GM19395 (cell line): ENCODE measurements around the gene GLI3.

Source experiments
- ATAC-seq: cut with Tn5 transposase; IDR thresholded peaks from one replicate; pipeline ENCODE4 v1.9.1; 2021; ENCODE audit warnings: mild to moderate bottlenecking, moderate library complexity; ENCODE audit not compliant: unreplicated experiment

The GLI3 gene

DNA sequence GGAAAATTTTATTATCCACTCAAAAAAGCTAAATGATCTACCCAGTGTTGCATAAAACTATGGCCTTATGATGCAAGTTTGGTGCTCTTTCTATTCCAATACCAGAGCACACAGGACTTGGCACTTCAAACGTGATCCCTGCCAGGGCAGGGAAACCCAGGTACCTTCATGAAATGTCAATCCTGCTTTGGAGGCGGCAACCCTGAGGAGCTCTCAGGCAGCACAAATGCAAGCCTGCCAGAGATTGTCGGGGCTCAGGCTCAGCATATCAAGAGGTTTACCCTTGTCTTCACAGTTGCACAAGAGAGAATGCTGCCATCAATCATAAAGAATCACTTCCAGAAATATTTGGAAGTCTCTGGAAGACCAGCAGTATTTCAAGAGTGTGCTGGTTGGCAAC lies 151.5 kb downstream of the GLI3 start:
- no peak for ATAC-seq

DNA sequence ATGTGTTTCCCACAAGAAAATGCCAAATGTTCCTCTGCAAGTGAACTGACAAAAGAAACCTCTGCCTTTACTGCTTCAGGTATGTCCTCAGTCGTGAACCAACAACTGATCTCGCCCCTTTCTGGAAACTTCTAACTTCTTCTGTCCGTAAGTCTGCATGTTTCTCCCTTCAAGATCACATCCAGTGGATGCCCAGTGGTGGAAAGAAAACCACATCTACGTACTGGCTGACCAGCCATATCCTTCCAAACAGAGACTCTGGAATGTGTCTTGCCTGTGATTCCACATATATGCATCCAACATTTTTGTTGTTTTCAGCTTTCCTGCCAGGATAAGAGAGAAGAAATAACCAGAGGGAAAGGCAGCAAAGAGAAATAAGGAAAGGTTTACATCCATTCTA lies 152.7 kb downstream of the GLI3 start:
- ATAC-seq = no peak

DNA sequence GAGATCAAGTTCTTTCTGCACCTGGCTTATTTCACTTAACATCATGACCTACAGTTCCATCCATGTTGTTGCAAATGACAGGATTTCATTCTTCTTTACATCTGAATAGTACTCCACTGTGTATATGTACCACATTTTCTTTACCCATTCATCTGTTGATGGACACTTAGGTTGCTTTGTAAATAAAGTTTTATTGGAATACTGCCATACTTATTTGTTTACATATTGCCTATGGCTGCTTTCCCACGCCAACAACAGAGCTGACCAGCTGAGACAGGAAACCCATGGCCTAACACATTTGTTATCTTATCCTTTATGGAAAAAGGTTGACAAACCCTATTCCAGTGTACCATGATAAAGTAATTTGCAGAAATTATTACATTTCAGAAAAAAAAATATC lies 153.7 kb downstream of the GLI3 start:
- ATAC-seq = no peak

DNA sequence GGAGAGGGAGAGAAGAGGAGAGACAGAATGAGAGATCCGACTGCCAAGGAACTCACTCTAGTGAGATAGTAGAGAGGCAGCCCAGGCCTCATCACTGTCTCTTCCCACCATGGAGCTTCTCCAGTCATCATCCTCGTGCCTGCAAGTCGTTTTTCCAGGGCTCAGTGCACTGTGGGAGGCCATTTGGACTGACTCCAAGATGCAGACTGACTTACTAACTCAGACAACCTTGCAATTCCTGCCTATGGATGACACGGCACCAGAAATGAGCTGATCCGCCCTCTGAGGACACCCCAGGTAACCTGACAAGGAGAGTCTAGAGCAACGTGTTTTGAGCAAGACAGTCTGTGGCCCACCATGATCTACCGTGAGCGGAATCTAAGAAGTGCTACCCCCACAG lies 154.9 kb downstream of the GLI3 start:
- ATAC-seq = no peak

DNA sequence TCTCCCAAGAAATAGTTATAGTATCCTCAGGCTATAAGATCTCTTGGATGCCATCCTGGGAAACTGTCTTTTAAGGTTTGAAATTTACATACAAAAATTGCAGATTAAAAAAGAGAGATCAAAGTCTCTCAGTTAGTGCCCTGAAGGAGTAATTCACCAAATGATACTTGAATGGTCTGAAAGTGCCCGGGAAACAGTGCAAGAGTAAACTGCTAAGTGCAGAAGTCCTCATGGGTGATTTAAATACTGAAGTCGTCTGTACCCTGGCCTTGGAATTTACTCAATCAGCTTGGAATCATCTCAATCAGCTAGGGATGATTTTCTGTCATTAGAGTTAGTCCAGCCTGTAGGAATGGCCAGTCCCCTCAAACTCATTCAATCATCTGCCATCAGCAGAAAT lies 155.3 kb downstream of the GLI3 start:
- no peak for ATAC-seq

DNA sequence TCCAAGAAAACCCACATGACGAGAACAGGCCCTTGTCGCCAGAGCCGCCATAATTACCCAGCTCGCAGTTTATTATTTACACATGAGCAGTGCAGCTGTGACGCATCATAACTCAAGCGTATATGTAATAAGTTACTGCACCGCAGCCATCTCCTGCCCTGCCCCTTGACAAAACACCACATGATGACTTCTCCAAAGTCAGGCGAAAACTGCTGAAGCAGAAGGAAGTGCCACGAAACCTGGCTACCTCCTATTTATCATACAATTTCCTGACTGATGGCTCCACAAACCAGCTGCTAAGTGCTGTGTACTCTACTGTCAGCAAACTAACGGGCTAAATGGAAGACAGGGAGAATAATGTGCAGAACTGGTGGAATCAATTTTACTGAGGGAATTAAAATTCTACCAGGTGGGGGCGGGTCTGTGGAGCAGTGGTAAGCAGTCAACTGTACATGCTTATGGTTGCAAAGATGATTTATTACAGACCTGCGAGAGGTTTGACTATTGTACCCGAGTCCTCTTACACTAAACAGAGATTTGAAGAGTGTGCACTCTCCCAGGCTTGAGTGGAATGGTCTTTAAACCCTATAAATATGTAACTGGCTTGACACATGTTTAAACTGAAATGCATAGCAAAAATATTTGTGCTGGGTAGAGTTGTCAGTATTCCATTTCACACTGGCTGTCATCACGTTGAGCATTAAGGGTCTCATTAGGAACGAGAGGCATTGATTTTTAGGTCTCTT lies 156.0 kb downstream of the GLI3 start:
- ATAC-seq = no peak

DNA sequence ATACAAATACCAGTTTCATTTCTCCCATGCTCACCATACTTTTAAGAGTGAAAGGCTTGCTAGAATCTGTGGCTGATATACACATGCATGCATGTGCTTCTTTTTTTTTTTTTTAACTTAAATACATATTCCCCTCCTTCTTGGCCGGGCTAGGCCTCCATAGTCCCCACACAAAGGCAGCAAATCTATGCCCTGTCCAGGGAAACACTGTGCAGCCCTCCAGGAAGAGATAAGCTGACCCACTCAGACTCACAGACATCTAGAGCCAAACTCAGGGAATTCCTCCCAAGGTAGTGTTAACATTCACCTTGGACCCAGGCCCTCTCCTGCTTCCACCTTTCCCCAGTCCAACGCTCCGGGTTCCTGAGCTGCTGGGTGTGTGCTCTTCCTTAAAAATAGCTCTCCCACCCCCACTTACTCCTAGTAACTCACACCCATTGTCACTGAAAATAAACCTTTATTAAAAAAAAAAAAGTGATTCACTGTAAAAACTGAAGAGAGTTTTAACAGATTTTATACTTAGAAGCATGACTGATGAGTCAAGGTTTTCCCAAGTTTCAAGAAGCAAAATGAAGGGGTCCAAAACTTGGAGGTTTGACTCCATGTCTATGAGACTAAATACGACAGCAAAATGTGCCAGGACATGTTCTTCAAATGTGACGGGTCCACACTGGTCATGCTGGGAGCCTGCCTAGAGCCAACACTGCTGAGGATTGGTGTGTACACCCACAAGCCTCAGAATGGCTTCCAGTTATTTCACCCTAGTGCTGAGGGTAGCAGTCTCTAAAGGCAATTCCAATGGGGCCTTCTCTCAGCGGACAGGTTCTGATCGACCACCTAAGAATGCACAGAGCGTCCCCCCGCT lies 159.5 kb downstream of the GLI3 start:
- no peak for ATAC-seq

DNA sequence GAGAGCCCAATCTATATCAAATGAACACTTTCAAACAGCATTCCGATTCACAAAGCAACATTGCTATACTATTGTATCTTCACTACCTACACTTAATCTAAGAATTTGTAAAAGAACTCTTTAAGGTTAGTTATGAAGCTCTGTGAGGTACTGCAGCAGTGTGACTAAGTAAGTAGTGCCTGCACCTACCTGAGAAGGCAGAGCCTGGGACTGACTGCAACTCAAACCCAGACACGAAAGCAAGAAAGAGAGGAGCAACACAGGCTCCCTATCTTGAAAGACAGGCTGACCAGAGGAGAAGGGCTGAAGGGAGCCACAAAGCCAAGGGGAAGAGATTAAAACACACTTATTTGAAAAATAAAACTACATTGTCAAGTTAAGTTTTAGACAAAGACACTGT lies 160.1 kb downstream of the GLI3 start:
- no peak for ATAC-seq

DNA sequence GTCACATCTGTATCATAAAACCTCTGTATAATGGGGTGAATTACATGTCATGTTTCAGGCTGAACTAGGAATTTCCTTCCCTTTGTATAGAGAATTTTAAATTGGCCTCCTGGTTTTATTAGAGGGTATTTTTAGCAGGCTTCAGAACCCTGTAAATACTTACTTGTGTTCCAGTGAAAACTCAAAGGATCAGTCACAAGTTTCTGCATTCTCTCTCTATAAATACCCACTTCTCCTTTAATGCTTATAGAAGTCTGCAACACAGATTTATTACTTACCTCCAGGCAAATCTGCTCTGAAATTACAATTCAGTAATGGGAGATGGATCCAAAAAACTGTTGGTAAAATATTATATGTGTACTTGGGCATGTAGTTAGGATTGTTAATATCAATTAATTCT lies 161.6 kb downstream of the GLI3 start:
- no peak for ATAC-seq

DNA sequence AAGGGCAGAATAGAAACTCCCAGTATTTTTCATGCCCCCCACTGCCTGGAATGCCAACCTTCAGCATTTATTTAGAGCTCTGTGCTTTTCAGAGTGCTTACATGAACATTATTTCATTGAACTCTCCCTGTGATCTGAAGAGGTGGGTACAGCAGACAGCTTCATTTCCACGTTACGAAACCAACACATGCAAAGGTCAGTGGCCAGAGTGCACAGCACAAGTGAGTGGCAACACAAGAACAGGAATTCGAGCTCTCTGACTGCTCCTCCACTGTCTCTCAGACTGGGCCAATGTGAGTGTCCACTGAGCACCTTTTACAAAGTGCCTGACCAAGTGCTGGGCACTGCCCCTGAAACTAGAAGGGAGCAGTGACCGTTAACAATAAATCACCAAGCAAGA lies 162.9 kb downstream of the GLI3 start:
- ATAC-seq = no peak

DNA sequence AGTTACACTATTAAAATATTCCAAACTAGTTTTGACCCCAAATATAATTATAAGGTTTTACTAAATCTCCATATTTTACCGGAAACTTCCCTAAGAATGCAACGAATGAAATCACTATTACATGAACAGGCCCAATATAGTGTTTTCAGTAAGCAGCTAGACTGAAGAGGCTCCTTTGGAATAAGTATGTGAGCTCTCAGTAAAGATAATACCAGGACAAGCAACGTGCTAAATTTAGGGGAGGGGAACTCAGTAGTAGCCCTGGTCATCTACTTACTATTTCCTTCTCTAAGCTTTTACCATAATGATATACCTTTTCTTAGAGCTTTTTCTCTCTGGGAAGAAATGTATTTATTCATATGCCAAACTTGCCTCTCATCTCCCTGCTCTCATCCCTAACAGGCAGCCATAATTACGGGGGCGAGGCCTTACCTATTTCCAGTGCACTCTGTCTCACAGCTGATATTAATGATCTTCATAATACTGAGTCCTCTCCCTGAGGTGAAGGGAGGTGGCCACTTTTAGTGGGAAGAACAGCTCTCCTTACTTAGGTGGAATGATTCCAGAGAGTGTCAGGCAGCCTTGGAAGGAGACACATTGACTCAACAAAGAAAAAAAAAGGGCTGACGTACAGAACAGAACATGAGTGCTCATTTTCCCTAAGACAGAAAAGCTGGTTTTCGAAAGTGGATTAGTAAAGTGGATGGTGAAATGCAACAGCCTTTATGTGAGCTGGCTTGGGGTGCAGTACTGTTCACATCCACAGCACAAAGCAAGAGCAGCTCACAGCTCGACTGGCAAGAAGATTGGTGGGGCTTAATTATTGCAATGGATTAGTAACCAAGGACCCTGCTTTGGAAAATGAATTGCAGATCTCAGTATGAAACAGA lies 165.4 kb downstream of the GLI3 start:
- no peak for ATAC-seq

DNA sequence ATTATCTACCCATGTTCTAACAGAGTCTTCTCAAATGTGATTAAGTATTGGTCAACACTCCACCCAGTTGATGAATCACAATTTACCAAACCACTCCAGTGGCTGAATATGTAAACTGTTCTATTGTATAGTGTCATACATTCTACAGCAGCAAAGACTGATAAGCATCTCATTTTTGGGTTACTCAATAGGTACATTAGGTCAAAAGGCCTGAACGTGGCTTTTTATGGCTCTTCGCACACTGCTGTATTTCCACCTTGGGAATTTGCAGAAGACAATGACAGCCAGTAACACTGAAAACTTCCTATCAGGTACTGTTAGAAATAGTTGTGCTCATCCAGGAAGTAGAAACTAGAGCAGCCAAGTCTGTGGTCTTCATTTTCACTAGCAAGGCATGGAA lies 166.9 kb downstream of the GLI3 start:
- no peak for ATAC-seq

DNA sequence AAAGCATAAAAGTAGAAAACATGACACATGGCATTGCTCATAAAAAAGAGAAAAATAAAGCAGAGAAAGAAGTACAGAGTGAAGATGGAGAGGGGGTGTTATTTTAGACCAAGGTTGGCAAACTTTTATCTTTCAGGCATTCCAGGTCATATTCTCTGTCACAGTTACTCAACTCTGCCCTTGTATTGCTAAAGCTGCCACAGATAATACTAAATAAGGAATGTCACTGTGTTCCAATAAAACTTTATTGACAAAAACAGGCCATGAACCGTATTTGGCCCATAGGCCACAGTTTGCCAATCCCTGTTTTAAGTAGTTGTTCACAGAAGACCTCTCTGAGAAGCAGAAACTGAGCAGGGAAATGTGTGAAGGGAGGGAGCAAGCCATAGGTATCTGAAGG lies 167.4 kb downstream of the GLI3 start:
- no peak for ATAC-seq

DNA sequence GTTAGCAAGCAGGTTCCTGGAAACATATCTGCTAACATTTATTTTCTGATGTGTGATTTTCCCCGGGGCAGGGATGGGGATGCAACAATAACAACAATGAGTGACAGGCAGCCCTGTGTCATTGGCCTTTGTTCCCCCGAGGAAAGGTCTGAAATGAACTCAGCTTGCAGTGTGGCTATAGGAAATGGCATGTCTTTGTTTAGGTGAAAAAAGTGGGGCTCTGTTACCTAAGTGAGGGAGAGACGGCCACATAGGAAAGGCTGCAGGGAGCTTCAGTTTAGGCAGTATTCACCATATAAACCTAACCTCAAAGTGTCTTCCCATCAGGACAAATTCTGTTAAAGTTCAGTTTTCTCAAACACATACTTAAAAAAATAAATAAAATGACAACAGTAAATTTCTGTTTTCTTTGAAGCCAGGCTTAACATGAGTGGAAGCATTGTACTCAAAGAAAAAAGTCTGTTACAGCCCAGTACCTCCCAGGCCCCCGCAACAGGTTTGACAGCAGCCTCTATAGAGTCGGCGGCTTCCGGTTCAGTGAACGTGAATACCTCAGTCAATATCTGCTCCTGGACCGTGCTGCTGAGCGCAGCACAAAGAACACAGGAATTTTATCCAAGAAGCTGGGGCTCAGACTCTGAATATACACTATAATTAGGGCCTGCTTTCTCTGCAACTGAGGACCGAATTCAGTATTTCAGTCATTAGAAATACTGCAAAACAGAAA lies 168.3 kb downstream of the GLI3 start:
- ATAC-seq = no peak

DNA sequence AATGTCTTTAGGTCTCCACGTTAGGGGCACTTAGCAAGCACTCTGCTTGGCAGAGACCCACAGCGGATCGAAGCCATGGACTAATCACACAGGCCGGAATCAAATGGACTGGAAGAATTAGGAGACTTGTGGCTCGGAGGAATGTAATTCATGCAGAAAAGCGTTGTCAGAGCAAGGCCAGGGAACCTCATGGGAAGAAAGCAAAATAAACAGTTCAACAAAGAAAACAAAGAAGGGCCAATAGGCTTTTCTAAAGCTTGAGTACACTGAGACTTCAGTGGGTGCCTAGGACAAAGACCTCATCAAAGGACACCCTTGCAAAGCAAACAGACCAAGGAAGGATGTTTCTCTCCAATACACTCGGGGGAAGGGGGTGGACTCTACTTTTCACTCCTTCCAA lies 171.1 kb downstream of the GLI3 start:
- no peak for ATAC-seq

DNA sequence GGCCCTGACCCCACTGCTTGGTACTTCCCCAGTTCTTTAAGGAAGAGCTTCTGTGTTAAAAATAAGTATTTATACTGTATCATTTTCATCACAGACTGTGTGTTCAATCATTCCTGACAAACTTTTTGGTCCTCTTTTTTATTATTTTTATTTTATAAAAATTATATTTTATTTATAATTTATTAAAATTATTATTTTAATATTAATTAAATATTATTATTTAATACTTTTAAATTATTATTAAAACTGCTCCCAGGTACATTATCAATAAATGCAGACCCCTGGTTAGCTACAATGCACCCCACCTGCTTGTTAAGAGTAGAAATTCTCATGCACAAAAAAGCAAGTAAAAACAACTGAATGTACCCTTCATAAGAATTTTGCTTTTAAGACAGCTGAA lies 172.0 kb downstream of the GLI3 start:
- no peak for ATAC-seq

DNA sequence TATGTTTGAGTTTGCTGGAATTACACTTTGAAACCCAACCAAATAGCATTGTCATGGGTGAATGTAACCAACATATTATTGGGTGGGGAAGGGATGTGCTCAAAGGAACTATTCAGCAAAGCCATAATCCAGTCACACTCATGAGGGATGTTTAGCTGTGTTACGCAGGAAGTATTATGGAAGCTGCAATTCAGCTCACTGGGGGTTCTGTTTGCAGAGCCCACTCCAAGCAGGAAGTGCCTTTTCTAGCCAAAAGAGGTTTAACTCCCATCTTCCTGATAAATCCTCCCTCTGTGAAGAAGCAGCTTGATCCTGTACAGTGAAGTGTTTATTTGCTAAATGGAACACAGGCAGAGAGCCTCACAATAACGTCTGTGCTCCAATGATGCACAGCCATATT lies 172.5 kb downstream of the GLI3 start:
- ATAC-seq = no peak

DNA sequence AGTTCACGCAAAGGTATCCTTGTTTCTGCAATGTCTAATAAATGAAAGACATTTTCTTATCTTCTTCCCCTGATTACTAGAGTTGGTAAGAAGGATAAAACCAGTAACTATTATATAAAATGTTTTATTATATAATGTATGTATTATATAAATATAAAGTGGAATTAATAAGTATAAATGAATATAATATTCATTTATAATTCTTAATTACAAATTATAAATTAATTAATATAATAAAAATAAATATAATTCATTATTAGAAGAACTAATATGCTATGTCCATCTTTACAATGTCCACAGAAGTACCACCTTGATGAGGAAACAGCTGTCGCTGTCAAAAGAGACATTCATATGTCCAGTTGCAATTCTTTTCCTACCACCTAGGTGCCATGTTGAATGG lies 177.7 kb downstream of the GLI3 start:
- no peak for ATAC-seq

DNA sequence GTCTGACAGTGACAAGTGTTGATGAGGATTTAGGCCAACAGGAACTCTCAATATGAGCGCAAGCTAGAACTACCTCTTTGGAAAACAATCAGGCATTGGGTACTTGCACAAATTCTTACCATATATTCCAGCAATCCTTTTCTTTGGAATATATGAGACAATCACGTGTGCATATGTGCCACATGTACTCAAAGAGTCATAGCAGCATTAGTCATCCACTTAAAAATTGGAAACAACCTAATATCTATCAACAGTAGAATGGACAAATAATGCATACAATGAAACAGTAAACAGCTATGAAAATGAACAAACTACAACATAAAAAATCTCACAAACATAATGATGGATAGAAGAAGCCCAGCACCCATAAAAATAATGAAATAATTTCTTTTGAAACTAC lies 179.7 kb downstream of the GLI3 start:
- no peak for ATAC-seq

DNA sequence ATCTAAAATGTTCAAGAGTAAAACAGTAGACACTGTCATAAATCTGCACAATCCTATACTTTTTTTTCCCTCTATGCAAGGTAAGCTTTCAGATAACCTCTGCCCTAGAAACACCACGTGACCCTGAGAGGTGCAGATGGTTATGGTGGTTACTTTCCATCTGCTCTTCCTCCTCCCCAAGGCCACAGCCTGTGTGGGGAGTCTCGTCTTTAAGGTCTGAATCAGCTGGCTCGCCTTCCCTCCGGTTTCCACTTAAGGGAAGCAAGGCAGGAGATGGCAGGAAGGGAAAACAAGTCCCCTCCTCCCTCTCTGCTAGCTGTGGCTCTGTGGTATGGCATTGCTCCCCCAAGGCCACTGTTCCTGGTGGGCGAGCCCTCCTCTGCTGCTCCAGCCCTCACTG lies 181.8 kb downstream of the GLI3 start:
- ATAC-seq = no peak

DNA sequence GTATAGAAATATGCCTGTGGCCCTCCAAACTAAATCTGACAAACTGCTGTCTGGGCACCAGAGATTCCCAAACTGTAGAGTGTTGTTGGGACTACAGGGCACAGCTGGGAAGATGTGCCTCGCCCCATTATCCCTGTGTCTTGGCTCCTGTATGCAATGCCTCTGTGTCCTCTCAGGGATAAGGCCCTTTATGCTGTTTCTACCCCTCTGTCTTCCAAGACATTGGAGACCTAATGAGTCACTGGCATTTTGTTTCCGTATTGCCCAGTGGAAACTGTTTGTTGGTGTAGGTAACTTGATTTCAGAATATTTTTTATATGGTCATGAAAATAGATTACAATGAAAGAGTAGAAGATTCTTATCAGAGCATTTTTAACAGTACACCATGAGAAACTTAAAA lies 183.2 kb downstream of the GLI3 start:
- no peak for ATAC-seq
